HepG2 (cell line): Measurements from ENCODE around the gene CAPN8. TPM values are rescaled to one million over a fixed set of nuclear protein-coding genes. Genes with fewer than 3 reads are reported as not detected.
A peak's percentile ranks its signal among the peaks of the same experiment; 100 is the strongest.

Experiments used
- ARID4A ChIP-seq: sonication (generic); formaldehyde crosslinking; IDR thresholded peaks from 2 replicates; pipeline ENCODE4 v1.5.0; 2020; ENCODE audit warnings: mild to moderate bottlenecking, missing genetic modification reagents, borderline replicate concordance
- ARNT ChIP-seq: fragments of 450-650 bp; IDR thresholded peaks from 2 replicates; pipeline ENCODE4 v1.6.1; 2017
- ATF2 ChIP-seq: sonication (generic); formaldehyde crosslinking; IDR thresholded peaks from 2 replicates; pipeline ENCODE4 v1.4.0; 2020; ENCODE audit warnings: missing genetic modification reagents
- ATF7-NPFF ChIP-seq: sonication (generic); formaldehyde crosslinking; IDR thresholded peaks from 2 replicates; pipeline ENCODE4 v1.8.1; 2023; ENCODE audit warnings: mild to moderate bottlenecking, low read depth, missing genetic modification reagents, moderate library complexity
- BORCS8-MEF2B ChIP-seq: sonication (generic); formaldehyde crosslinking; IDR thresholded peaks from 2 replicates; pipeline ENCODE4 v1.8.0; 2022; ENCODE audit warnings: mild to moderate bottlenecking, missing genetic modification reagents
- CHD4 ChIP-seq: fragments of 200-600 bp; sonication (generic); IDR thresholded peaks from 2 replicates; pipeline ENCODE4 v1.7.0; 2017; ENCODE audit warnings: mild to moderate bottlenecking, low read length, borderline replicate concordance
- ERF ChIP-seq: IDR thresholded peaks from 2 replicates; pipeline ENCODE4 v1.6.1; 2018; ENCODE audit warnings: missing biosample characterization, missing genetic modification reagents
- HNRNPK ChIP-seq: fragments of 200-400 bp; formaldehyde crosslinking; IDR thresholded peaks from 2 replicates; pipeline ENCODE4 v1.6.1; 2018; ENCODE audit warnings: low read length, low read depth, moderate library complexity, mild to moderate bottlenecking; ENCODE audit not compliant: poor library complexity, severe bottlenecking
- KDM1A ChIP-seq: IDR thresholded peaks from 2 replicates; pipeline ENCODE4 v1.6.1; 2016; ENCODE audit warnings: missing compliant biosample characterization
- MED1 ChIP-seq: sonication (generic); formaldehyde crosslinking; IDR thresholded peaks from 2 replicates; pipeline ENCODE4 v1.4.0; 2020; ENCODE audit warnings: missing genetic modification reagents
- RBM22 ChIP-seq: fragments of 200-400 bp; formaldehyde crosslinking; optimal IDR thresholded peaks from 2 replicates; pipeline ENCODE3; 2017; ENCODE audit warnings: mild to moderate bottlenecking, low read length, moderate library complexity
- REPIN1 ChIP-seq: sonication (generic); formaldehyde crosslinking; IDR thresholded peaks from 2 replicates; pipeline ENCODE4 v1.8.0; 2022; ENCODE audit warnings: missing genetic modification reagents, low read depth, mild to moderate bottlenecking, borderline replicate concordance
- TBX2 ChIP-seq: sonication (generic); formaldehyde crosslinking; IDR thresholded peaks from 2 replicates; pipeline ENCODE4 v1.5.0; 2020; ENCODE audit warnings: missing genetic modification reagents, mild to moderate bottlenecking, borderline replicate concordance
- ZBTB20 ChIP-seq: sonication (generic); formaldehyde crosslinking; IDR thresholded peaks from 2 replicates; pipeline ENCODE4 v1.8.1; 2023; ENCODE audit warnings: missing genetic modification reagents, low read depth, mild to moderate bottlenecking, borderline replicate concordance
- ZFP41 ChIP-seq: sonication (generic); formaldehyde crosslinking; IDR thresholded peaks from 2 replicates; pipeline ENCODE4 v1.4.0; 2020; ENCODE audit warnings: mild to moderate bottlenecking, missing genetic modification reagents, borderline replicate concordance
- ZNF30 ChIP-seq: sonication (generic); formaldehyde crosslinking; IDR thresholded peaks from 2 replicates; pipeline ENCODE4 v1.5.0; 2020; ENCODE audit warnings: mild to moderate bottlenecking, missing genetic modification reagents
- ZNF709 ChIP-seq: sonication (generic); formaldehyde crosslinking; IDR thresholded peaks from 2 replicates; pipeline ENCODE4 v1.5.0; 2020; ENCODE audit warnings: mild to moderate bottlenecking, missing genetic modification reagents
- polyA plus RNA-seq, 8 experiments: library from polyadenylated mRNA; depleted of rRNA in 3 of 8; stranded (reverse) in 7 of 8; unstranded in 1 of 8; fragments of >200 nt; fragmentation: Illumina TruSeq in 4 of 8; extraction: Trizol in 4 of 8; gene quantifications; 2 replicates each; pipeline versions ENCODE4 v1.2.1 to v1.2.3, GENCODE V29; 2011 to 2016; ENCODE audit warnings: low read depth in 4 of 8, missing spikeins in 1 of 8, mixed read lengths in 1 of 8; ENCODE audit not compliant: insufficient read depth in 1 of 8
- total RNA-seq, 5 experiments: library from RNA; depleted of rRNA; stranded (reverse); fragments of >200 nt; fragmentation: Illumina TruSeq; extraction: Trizol; gene quantifications; 2 replicates each; pipeline ENCODE4 v1.2.3, GENCODE V29; 2016; ENCODE audit warnings: low read depth in 1 of 5
- TF ChIP-seq, protein P1 (sequence below): sonication (generic); formaldehyde crosslinking; IDR thresholded peaks from 2 replicates; pipeline ENCODE4 v1.4.0; 2020; ENCODE audit warnings: missing genetic modification reagents
- TF ChIP-seq, protein P2 (sequence below): sonication (generic); formaldehyde crosslinking; IDR thresholded peaks from 2 replicates; pipeline ENCODE4 v1.4.0; 2020; ENCODE audit warnings: missing genetic modification reagents, borderline replicate concordance

CAPN8 gene
- total and polyA plus RNA-seq, 2 of the 13 experiments (the other 11 are each of a cell fraction or from before 2014, with no cell fraction given): 0.20 to 0.25 TPM

- no peak for TF ChIP-seq ARID4A (CRISPR knock-in tag)
- TF ChIP-seq ZNF709: no peak
- TF ChIP-seq ATF2 (CRISPR knock-in tag): 0 out of 2 replicates have a peak, but pooled peaks have one; percentile 18
- no peak for TF ChIP-seq ZNF30 (CRISPR knock-in tag)
- 0 out of 2 replicates have a peak, but pooled peaks have one; percentile 21 for TF ChIP-seq ERF (CRISPR knock-in tag)
- no peak for TF ChIP-seq ZBTB20 (CRISPR knock-in tag)
- TF ChIP-seq CHD4: no peak
- no peak for TF ChIP-seq HNRNPK
- no peak for TF ChIP-seq ATF7-NPFF (CRISPR knock-in tag)
- no peak for TF ChIP-seq RBM22
- no peak for TF ChIP-seq ZFP41 (CRISPR knock-in tag)
- TF ChIP-seq BORCS8-MEF2B (CRISPR knock-in tag): no peak
- no peak for TF ChIP-seq REPIN1 (CRISPR knock-in tag)
- TF ChIP-seq, protein P1, sequence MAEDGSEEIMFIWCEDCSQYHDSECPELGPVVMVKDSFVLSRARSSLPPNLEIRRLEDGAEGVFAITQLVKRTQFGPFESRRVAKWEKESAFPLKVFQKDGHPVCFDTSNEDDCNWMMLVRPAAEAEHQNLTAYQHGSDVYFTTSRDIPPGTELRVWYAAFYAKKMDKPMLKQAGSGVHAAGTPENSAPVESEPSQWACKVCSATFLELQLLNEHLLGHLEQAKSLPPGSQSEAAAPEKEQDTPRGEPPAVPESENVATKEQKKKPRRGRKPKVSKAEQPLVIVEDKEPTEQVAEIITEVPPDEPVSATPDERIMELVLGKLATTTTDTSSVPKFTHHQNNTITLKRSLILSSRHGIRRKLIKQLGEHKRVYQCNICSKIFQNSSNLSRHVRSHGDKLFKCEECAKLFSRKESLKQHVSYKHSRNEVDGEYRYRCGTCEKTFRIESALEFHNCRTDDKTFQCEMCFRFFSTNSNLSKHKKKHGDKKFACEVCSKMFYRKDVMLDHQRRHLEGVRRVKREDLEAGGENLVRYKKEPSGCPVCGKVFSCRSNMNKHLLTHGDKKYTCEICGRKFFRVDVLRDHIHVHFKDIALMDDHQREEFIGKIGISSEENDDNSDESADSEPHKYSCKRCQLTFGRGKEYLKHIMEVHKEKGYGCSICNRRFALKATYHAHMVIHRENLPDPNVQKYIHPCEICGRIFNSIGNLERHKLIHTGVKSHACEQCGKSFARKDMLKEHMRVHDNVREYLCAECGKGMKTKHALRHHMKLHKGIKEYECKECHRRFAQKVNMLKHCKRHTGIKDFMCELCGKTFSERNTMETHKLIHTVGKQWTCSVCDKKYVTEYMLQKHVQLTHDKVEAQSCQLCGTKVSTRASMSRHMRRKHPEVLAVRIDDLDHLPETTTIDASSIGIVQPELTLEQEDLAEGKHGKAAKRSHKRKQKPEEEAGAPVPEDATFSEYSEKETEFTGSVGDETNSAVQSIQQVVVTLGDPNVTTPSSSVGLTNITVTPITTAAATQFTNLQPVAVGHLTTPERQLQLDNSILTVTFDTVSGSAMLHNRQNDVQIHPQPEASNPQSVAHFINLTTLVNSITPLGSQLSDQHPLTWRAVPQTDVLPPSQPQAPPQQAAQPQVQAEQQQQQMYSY (CRISPR knock-in tag): no peak
- TF ChIP-seq, protein P2, sequence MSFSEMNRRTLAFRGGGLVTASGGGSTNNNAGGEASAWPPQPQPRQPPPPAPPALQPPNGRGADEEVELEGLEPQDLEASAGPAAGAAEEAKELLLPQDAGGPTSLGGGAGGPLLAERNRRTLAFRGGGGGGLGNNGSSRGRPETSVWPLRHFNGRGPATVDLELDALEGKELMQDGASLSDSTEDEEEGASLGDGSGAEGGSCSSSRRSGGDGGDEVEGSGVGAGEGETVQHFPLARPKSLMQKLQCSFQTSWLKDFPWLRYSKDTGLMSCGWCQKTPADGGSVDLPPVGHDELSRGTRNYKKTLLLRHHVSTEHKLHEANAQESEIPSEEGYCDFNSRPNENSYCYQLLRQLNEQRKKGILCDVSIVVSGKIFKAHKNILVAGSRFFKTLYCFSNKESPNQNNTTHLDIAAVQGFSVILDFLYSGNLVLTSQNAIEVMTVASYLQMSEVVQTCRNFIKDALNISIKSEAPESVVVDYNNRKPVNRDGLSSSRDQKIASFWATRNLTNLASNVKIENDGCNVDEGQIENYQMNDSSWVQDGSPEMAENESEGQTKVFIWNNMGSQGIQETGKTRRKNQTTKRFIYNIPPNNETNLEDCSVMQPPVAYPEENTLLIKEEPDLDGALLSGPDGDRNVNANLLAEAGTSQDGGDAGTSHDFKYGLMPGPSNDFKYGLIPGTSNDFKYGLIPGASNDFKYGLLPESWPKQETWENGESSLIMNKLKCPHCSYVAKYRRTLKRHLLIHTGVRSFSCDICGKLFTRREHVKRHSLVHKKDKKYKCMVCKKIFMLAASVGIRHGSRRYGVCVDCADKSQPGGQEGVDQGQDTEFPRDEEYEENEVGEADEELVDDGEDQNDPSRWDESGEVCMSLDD (CRISPR knock-in tag): no peak
- no peak for TF ChIP-seq ARNT
- TF ChIP-seq MED1 (CRISPR knock-in tag): peak; percentile 30; the same call in 1 of the 2 replicates
- TF ChIP-seq KDM1A: peak; percentile 85
- no peak for TF ChIP-seq TBX2
Measured at GRCh38 chr1:223708001-223708359, 42.5 kb upstream of the CAPN8 start (continued).
